ENCODE results near the gene XYLT1.

The XYLT1 gene

GRCh38 chr16:17238285-17239028, 232.3 kb downstream of the XYLT1 start:
- DNase-seq (ENCODE audit: insufficient read length, low spot score) (no peak), FAIRE-seq (peak; percentile 37)

- DNase-seq (ENCODE audit: insufficient read length, low spot score) (no peak), FAIRE-seq (peak; percentile 4)
Measured at GRCh38 chr16:17237350-17237944, 233.3 kb downstream of the XYLT1 start.

- DNase-seq (ENCODE audit: insufficient read length, low spot score) (no peak), FAIRE-seq (no peak)
Measured at GRCh38 chr16:17235147-17235815, 235.5 kb downstream of the XYLT1 start.

- no peak for DNase-seq (ENCODE audit: insufficient read length, low spot score)
- no peak for FAIRE-seq
Measured at GRCh38 chr16:17233318-17234002, 237.3 kb downstream of the XYLT1 start.

GRCh38 chr16:17232487-17232886, 238.3 kb downstream of the XYLT1 start:
- DNase-seq (ENCODE audit: insufficient read length, low spot score) (no peak), FAIRE-seq (no peak)

GRCh38 chr16:17231972-17232371, 238.8 kb downstream of the XYLT1 start:
- DNase-seq (ENCODE audit: insufficient read length, low spot score), result no peak
- no peak for FAIRE-seq

GRCh38 chr16:17230932-17231581, 239.7 kb downstream of the XYLT1 start:
- no peak for FAIRE-seq
- DNase-seq (ENCODE audit: insufficient read length, low spot score), result no peak

GRCh38 chr16:17229766-17230165, 241.0 kb downstream of the XYLT1 start:
- DNase-seq (ENCODE audit: insufficient read length, low spot score) (no peak), FAIRE-seq (no peak)

GRCh38 chr16:17229131-17229530, 241.6 kb downstream of the XYLT1 start:
- FAIRE-seq (no peak), DNase-seq (ENCODE audit: insufficient read length, low spot score) (no peak)

- no peak for DNase-seq (ENCODE audit: insufficient read length, low spot score)
- FAIRE-seq, result no peak
Measured at GRCh38 chr16:17228708-17229055, 242.1 kb downstream of the XYLT1 start.

- DNase-seq (ENCODE audit: insufficient read length, low spot score) (no peak), FAIRE-seq (no peak)
Measured at GRCh38 chr16:17228048-17228707, 242.6 kb downstream of the XYLT1 start.

- FAIRE-seq (no peak), DNase-seq (ENCODE audit: insufficient read length, low spot score) (no peak)
Measured at GRCh38 chr16:17227278-17227677, 243.5 kb downstream of the XYLT1 start.

- FAIRE-seq (no peak), DNase-seq (ENCODE audit: insufficient read length, low spot score) (no peak)
Measured at GRCh38 chr16:17225541-17225940, 245.2 kb downstream of the XYLT1 start.

GRCh38 chr16:17224879-17225281, 245.9 kb downstream of the XYLT1 start:
- no peak for DNase-seq (ENCODE audit: insufficient read length, low spot score)
- FAIRE-seq, result no peak

- no peak for FAIRE-seq
- DNase-seq (ENCODE audit: insufficient read length, low spot score), result no peak
Measured at GRCh38 chr16:17224350-17224749, 246.4 kb downstream of the XYLT1 start.

- no peak for FAIRE-seq
- no peak for DNase-seq (ENCODE audit: insufficient read length, low spot score)
Measured at GRCh38 chr16:17223576-17223975, 247.2 kb downstream of the XYLT1 start.

- FAIRE-seq, result no peak
- no peak for DNase-seq (ENCODE audit: insufficient read length, low spot score)
Measured at GRCh38 chr16:17222871-17223401, 247.8 kb downstream of the XYLT1 start.

GRCh38 chr16:17219991-17220390, 250.8 kb downstream of the XYLT1 start:
- no peak for DNase-seq (ENCODE audit: insufficient read length, low spot score)
- FAIRE-seq, result no peak

- no peak for FAIRE-seq
- DNase-seq (ENCODE audit: insufficient read length, low spot score), result no peak
Measured at GRCh38 chr16:17215936-17216335, 254.8 kb downstream of the XYLT1 start.

- DNase-seq (ENCODE audit: insufficient read length, low spot score) (no peak), FAIRE-seq (no peak)
Measured at GRCh38 chr16:17215306-17215705, 255.5 kb downstream of the XYLT1 start.

Measured in GM19239 (cell line).